GM19438 (cell line): ENCODE data around the gene PIGZ.
"Not testable (repeated sequence)": the region's sequence is repeated elsewhere in the genome, so short reads cannot be mapped to it uniquely, and the experiment has no call there.

Experiments
- ATAC-seq: cut with Tn5 transposase; IDR thresholded peaks from one replicate; pipeline ENCODE4 v1.9.1; 2021; ENCODE audit warnings: low read depth; ENCODE audit not compliant: unreplicated experiment

Gene PIGZ

DNA sequence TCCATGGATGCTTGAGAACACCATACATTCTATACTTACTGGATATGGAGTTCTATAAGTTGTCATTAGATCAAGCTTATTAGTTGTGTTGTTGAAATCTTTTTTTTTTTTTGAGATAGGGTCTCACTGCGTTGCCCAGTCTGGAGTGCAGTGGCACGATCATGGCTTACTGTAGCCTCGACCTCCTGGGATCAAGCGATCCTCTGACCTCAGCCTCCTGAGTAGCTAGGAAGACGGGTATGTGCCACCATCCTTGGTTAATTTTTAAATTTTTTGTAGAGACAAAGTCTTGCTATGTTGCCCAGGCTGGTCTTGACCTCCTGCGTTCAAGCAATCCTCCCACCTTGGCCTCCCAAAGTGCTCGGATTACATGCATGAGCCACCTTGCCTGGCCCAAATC, 13.8 kb downstream of the PIGZ start:
- ATAC-seq, result no peak

- ATAC-seq, result no peak
These were observed 17.3 kb downstream of the PIGZ start for GRCh38 chr3:196951371-196951770.

DNA sequence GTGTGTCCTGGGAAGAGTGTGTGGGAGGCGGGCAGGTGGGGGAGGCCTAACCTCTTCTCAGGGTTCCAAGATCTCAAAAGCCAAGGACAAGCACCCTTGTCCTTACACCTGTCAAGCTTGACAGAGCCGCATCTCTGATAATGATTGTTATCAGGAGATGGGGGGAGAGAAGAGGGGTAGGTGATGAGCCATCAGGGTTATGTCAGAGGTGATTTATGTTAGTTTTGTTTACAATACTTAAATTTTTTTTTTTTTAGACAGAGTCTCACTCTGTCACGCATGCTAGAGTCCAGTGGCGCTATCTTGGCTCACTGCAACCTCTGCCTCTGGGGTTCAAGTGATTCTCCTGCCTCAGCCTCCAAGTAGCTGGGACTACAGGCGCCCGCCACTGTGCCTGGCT, 18.9 kb downstream of the PIGZ start:
- ATAC-seq, result no peak

GRCh38 chr3:196949285-196949619, 19.4 kb downstream of the PIGZ start:
- no peak for ATAC-seq

DNA sequence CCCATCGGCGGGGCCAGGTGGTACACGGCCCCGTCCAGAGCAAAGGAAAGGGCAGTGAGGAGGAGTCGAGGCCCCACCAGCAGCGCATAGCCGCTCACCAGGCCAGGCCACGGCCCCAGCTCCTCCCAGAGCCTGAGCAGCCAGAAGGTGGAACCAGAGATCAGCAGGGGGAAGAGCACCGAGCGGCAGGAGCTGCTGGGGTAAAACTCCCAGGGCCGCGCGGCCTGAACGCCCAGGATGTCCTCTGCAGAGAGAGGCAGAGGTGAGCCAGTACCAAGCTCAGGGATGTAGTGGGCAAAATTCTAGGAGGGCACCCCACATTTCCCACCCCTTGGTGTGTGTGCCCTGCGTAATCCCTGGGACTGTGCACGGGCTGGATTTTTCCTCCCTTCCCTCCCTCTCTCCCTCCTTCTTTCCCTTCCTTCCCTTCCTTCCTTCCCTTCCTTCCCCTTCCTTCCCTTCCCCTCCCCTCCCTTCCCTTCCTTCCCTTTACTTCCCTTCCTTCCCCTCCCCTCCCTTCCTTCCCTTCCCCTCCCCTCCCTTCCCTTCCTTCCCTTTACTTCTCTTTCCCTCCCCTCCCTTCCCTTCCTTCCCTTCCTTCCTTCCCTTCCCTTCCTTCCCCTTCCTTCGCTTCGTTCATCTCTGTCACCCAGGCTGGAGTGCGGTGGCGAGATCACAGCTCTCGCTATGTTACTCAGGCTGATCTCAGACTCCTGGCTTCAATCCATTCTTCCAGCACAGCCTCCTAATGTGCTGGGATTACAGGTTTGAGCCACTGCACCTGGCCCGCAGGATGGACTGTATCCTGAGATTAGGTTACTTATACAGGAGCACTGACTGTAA, 20.0 kb downstream of the PIGZ start:
- ATAC-seq, result no peak

DNA sequence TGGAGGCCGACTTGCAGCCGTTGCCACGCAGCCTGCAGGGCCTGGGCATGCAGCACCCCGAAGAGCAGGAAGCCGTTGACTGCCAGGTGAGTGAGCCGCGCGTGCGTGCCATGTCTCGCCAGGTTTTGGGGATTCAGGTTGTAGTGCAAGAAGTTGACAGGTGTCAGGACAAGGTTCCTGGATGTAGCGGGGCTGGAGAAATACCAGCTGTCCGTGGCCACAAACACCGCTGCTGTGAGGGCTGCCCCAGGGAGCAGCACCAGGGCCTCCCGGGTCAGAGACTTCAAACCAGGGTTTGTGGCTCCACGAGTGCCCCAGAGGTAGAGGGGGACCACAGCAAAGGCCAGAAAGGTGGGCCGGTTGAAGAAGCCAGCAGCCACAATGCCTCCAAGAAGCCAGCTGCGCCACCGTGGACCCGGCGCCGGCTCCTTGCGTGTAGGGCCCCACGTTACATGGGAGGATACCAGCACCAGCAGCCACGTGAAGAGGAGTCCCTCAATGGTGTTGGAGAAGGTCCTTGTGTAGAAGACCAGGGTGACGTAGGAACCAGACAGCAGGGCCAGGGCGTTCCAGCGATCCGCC, 20.7 kb downstream of the PIGZ start:
- ATAC-seq, result no peak

DNA sequence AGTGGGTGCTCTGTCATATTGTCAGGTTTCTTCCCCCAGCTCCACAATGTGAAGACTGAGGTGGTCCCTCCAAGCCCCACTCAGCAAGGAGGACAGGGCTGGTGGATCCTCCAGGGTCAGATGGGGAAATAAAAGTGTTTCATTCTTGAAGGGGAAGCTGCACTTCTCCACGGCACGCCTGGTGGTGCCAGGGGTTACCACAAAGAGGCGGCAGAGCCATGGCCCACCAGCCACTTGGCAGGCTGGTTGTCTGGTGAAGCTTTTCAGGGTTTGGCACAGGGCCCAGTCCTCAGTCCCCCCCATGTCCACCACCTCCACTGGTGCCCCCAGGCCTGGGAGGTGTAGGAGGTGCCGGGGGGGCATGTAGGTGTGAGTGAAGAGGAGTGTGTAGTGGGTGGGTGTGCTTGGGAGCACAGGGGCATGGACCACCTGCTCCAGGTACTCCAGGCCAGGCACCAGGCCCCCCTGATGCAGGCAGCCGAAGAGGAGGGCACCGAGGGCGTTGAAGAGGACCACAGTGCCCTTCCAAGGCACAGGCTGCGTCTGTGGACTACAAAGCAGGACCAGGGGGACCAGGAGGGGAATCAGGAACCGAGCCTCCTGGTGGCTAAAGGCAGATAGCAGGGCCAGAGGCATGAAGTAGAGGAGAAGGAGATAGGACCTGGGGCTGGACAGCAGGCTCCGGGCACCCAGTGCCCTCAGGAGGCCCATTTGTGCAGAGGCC, 21.3 kb downstream of the PIGZ start:
- no peak for ATAC-seq

DNA sequence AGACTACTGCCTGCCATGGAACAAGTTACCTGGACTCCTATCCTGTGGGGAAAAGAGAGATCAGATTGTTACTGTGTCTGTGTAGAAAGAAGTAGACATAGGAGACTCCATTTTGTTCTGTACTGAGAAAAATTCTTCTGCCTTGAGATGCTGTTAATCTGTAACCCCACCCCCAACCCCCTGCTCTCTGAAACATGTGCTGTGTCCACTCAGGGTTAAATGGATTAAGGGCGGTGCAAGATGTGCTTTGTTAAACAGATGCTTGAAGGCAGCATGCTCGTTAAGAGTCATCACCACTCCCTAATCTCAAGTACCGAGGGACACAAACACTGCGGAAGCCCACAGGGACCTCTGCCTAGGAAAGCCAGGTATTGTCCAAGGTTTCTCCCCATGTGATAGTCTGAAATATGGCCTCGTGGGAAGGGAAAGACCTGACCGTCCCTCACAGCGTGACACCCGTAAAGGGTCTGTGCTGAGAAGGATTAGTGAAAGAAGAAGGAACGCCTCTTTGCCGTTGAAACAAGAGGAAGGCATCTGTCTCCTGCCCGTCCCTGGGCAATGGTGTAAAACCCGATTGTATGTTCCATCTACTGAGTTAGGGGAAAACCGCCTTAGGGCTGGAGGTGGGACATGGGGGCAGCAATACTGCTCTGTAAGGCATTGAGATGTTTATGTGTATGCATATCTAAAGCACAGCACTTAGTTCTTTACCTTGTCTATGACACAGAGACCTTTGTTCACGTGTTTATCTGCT, 24.4 kb downstream of the PIGZ start:
- not testable (repeated sequence) for ATAC-seq

DNA sequence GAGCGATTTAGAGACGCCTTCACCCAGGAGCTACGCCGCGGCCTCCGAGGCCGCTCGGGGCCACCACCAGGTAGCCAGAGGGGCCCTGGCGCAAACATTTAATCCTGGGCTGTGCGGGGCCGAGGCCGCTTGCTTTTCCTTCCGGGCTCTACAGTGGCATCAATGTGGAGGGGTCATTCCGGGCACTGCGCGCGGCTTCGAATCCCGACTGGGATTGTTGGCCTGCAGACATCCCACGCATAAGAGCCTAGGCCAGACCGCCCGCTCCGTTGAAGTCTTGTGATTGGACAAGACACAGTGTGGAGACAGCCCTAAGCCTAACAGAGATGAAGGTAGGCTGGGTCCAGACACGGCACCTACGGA, 25.7 kb downstream of the PIGZ start:
- ATAC-seq, result peak; percentile 8

DNA sequence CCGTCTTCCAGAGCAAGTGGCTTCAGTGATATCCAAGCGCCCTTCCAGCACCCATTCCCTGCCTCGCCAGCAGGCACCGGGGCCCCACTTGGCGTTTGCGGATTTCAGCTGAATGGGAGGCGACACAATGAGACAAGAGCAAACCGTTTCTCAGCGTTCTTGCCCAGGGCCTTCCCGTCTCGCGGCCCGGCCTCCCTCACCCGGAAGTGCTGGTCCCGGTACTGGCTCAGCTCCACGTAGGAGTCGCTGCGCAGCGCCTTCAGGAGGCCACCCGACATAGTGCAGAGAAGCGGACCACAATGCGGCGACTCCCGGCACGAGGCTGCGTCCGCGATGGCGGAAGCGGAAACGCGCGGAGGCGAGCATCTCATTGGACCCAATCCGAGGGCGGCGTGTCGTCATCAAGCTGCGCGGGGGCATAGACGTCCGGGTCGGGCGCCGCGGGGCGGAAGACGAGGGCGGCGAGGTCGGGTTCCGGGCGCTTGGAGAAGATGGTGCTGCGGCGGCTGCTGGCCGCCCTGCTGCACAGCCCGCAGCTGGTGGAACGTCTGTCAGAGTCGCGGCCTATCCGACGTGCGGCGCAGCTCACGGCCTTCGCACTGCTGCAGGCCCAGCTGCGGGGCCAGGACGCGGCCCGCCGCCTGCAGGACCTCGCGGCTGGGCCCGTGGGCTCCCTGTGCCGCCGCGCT, 26.3 kb downstream of the PIGZ start, which contains the start of gene NCBP2:
Gene NCBP2 (minus strand): TSS at position 303 of the 689 bp plus-strand sequence. CDS start 25 bp downstream, at position 278.
- peak; percentile 84 for ATAC-seq

DNA sequence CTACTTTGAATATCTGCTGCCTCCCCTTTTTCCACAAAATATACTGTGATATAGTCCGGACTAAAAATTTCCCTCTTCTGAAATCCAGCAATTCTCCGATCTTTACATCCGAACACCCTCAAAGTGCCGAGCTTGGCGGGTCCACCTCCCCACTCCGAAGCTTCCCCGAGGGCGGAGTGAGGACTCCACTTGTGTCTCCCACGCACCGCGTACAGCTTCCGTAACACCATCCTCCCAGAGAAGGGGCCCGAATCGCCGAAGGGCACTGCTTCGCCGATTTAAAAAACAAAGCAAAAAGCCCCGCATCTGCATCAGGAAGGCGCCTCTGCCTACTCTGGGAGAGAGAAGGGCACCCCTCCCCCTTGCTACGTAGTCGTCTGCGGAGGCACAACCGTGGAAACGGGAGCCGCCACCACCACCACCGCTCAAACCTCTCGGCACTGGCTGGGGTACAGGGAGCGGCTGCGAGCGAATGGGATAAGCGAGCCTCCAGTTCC, 26.9 kb downstream of the PIGZ start:
- peak; percentile 32 for ATAC-seq

- ATAC-seq, result no peak
These were observed 30.1 kb downstream of the PIGZ start for GRCh38 chr3:196938576-196938975.

- no peak for ATAC-seq
These were observed 30.5 kb downstream of the PIGZ start for GRCh38 chr3:196938124-196938523.

GRCh38 chr3:196936288-196936687, 32.3 kb downstream of the PIGZ start:
- ATAC-seq, result no peak

DNA sequence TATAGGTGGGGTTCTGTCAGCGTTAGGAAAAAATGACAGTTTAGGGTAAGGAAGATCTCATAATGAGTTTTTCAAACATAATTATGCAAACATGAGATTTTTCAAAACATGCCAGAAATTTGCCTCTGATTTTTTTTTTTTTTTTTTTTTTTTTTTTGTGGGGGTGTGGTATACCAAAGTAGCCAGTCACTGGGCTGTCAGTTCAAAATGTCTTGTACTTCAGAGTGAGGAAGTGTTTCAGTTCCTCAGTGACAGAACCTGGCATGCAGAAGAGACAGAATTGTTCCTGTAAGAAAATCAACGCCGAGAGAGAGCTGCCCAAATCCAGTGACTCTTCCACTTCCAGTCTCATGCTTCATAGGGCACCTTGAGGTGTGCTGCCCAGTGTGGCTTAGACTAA, 36.0 kb downstream of the PIGZ start:
- ATAC-seq, result no peak

- ATAC-seq, result no peak
These were observed 36.6 kb downstream of the PIGZ start for GRCh38 chr3:196931828-196932587.

- no peak for ATAC-seq
These were observed 37.5 kb downstream of the PIGZ start for GRCh38 chr3:196931157-196931556.

- ATAC-seq, result no peak
These were observed 40.8 kb downstream of the PIGZ start for GRCh38 chr3:196927571-196928453.

- no peak for ATAC-seq
These were observed 47.9 kb downstream of the PIGZ start for GRCh38 chr3:196920733-196921132.
